A673 (cell line): ENCODE results near the gene CEP112. TPM values are rescaled to one million over a fixed set of nuclear protein-coding genes. Genes with fewer than 3 reads are reported as not detected.

Source experiments
- BruUV-seq: library from RNA; stranded (reverse); fragments of 400-500 nt; replicated peaks from 2 replicates; lab custom pipeline; 2021; lab: Mats Ljungman, UMichigan
- CTCF ChIA-PET: fragments of 300-600 bp; sonication (Branson Sonifier 250); formaldehyde crosslinking; loops from one replicate; lab custom pipeline; 2022; ENCODE audit warnings: antibody characterized with exemption; lab: Charles Lee
- POLR2A ChIA-PET: fragments of 300-600 bp; sonication (Branson Sonifier 250); formaldehyde crosslinking; loops from one replicate; lab custom pipeline; 2022; ENCODE audit warnings: antibody characterized with exemption; ENCODE audit not compliant: low non-redundant PET; lab: Charles Lee
- DNase-seq: peaks from one replicate; pipeline ENCODE4 v3.0.0-alpha.2; 2015; ENCODE audit warnings: low spot score
- H3K27ac ChIP-seq: fragments of 200-600 bp; sonication (generic); 2 replicates; pipeline ENCODE4 v1.5.1; 2016; ENCODE audit warnings: mixed run types, low read depth, mild to moderate bottlenecking, mixed read lengths, antibody characterized with exemption, low read length; ENCODE audit not compliant: poor library complexity, severe bottlenecking
- H3K27me3 ChIP-seq: fragments of 200-600 bp; sonication (generic); replicated peaks from 2 replicates; pipeline ENCODE4 v1.6.1; 2017; ENCODE audit warnings: mixed run types, low read depth, mild to moderate bottlenecking, mixed read lengths, antibody characterized with exemption, low read length; ENCODE audit not compliant: insufficient read depth, poor library complexity
- H3K36me3 ChIP-seq: fragments of 200-600 bp; sonication (generic); 2 replicates; pipeline ENCODE4 v1.6.1; 2016; ENCODE audit warnings: mixed run types, mild to moderate bottlenecking, mixed read lengths, antibody characterized with exemption, low read length; ENCODE audit not compliant: insufficient read depth, poor library complexity, severe bottlenecking
- H3K4me1 ChIP-seq: fragments of 200-600 bp; sonication (generic); 2 replicates; pipeline ENCODE4 v1.6.1; 2017; ENCODE audit warnings: mixed run types, mild to moderate bottlenecking, mixed read lengths, antibody characterized with exemption, low read length; ENCODE audit not compliant: insufficient read depth, poor library complexity, severe bottlenecking
- H3K4me3 ChIP-seq: fragments of 200-600 bp; sonication (generic); 2 replicates; pipeline ENCODE4 v1.5.1; 2016; ENCODE audit warnings: low read depth, mixed run types, mild to moderate bottlenecking, mixed read lengths, low read length; ENCODE audit not compliant: poor library complexity, severe bottlenecking
- H3K9me3 ChIP-seq: fragments of 200-600 bp; sonication (generic); 2 replicates; pipeline ENCODE4 v1.6.1; 2016; ENCODE audit warnings: mixed run types, low read depth, mild to moderate bottlenecking, mixed read lengths, antibody characterized with exemption, low read length; ENCODE audit not compliant: poor library complexity, severe bottlenecking
- EZH2 ChIP-seq: fragments of 200-600 bp; sonication (generic); IDR thresholded peaks from 2 replicates; pipeline ENCODE4 v1.6.1; 2017; ENCODE audit warnings: borderline replicate concordance, low read depth, mild to moderate bottlenecking, mixed read lengths, antibody characterized with exemption, low read length; ENCODE audit not compliant: poor library complexity, severe bottlenecking
- intact Hi-C: fragments of 100-400 bp; cut with micrococcal nuclease; formaldehyde crosslinking; loops from one replicate; pipeline ENCODE4 v1.10.0; 2022; ENCODE audit not compliant: unreplicated experiment
- total RNA-seq: library from RNA; stranded (reverse); gene quantifications from 2 replicates; pipeline ENCODE4 v1.2.3, GENCODE V29; 2021
- TF ChIP-seq, protein P1 (sequence below): fragments of 300-800, 200-600 bp; sonication (generic); conservative IDR thresholded peaks from 2 replicates; pipeline ENCODE4 v1.5.1; 2017; ENCODE audit warnings: low read depth, mild to moderate bottlenecking, antibody characterized with exemption, low read length, moderate library complexity, mixed read lengths

CEP112 gene
- total RNA-seq, 1 experiment from 2014 or later, result 27.2 TPM

DNA sequence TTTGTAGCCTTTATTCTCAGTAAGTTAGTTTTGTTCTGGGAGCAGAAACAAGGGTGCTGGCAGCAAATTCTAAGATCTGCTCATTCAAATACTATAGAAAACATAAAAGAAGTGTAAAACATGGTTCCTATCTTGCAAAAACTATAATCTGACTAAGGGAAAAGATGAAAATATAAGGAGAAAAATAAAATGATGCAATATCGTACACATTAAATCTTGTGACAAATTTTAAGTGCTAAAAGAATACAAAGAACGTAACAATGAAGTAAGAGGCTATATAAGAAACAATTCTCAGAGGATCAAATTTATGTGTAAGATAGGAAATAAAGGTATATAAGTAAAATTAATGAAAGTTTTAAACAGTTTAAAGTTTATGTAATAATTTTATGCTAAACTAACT is 224.6 kb downstream of the CEP112 start:
- Histone ChIP-seq H3K9me3 (peaks cover 4% of the 10 kb centered on the region), H3K4me1 (no peaks in the 10 kb centered on the region), H3K27me3 (no peaks in the 10 kb centered on the region), H3K4me3 (no peak overlapping the region), H3K36me3 (no peaks in the 10 kb centered on the region), H3K27ac (no peak overlapping the region)
- no TSS peak for BruUV-seq
- ChIA-PET POLR2A (no interaction called here), CTCF (no interaction called here)
- no peak for DNase-seq
- intact Hi-C loops, result no loop called here
- TF ChIP-seq, protein P1, sequence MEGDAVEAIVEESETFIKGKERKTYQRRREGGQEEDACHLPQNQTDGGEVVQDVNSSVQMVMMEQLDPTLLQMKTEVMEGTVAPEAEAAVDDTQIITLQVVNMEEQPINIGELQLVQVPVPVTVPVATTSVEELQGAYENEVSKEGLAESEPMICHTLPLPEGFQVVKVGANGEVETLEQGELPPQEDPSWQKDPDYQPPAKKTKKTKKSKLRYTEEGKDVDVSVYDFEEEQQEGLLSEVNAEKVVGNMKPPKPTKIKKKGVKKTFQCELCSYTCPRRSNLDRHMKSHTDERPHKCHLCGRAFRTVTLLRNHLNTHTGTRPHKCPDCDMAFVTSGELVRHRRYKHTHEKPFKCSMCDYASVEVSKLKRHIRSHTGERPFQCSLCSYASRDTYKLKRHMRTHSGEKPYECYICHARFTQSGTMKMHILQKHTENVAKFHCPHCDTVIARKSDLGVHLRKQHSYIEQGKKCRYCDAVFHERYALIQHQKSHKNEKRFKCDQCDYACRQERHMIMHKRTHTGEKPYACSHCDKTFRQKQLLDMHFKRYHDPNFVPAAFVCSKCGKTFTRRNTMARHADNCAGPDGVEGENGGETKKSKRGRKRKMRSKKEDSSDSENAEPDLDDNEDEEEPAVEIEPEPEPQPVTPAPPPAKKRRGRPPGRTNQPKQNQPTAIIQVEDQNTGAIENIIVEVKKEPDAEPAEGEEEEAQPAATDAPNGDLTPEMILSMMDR, result no peak
- no peak for TF ChIP-seq EZH2

DNA sequence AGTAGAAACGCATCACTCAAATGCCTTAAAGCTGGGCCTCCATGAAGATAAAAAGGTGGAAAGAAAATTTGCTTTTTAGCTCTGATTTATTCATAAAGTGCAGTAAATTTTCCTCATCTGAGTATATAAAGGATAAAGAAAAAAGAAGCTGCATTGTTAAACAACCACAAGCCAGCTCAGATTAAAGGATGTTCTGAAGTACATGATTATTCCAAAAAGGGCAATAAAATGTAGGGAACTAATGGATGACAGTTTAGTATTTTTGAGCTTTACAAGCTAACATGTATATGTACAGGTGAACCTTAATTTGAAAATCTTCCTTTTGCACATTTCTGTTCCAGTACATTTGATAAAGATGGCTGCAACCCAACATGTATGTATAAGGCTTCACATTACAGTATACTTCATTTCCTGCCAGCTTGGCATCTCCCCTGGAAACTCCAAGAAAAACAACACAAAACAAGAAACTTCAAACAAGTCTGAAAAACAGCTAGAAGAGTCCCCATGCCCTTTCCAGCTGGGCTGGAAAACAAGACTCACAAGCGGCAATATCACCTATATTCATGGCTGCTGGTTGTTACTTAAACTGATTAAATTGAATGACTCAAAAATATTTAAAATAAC is 225.7 kb downstream of the CEP112 start:
- H3K36me3 ChIP-seq, result no peaks in the 10 kb centered on the region
- intact Hi-C loops, result no loop called here
- H3K27ac ChIP-seq, result no peak overlapping the region
- no peak overlapping the region for H3K4me3 ChIP-seq
- peaks cover 3% of the 10 kb centered on the region for H3K9me3 ChIP-seq
- BruUV-seq, result no TSS peak
- H3K27me3 ChIP-seq, result no peaks in the 10 kb centered on the region
- no peaks in the 10 kb centered on the region for H3K4me1 ChIP-seq
- ChIA-PET CTCF (no interaction called here), POLR2A (no interaction called here)
- DNase-seq, result no peak
- TF ChIP-seq, protein P1, result no peak
- no peak for TF ChIP-seq EZH2

DNA sequence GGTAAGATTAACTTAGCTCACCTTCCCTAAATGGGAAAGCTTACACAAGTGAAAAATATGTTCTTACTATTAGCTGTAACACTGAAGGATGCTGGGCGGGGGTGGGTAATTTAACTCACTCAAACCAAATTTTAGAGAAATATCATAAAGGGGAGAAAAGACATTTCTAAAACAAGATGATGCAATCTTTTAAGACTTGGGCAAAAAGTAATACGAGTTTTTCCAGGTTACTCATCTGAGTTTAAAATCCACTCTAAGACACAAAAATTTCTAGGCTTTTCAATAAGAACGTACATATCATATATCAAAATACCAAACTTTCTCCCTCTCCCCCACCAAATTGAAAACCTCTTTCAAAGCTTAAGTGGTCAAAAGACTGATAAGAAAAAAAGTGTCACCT is 228.8 kb downstream of the CEP112 start:
- no TSS peak for BruUV-seq
- H3K36me3 ChIP-seq, result no peaks in the 10 kb centered on the region
- no peak for TF ChIP-seq EZH2
- TF ChIP-seq, protein P1, result no peak
- ChIA-PET POLR2A (no interaction called here), CTCF (no interaction called here)
- no peaks in the 10 kb centered on the region for H3K9me3 ChIP-seq
- H3K27me3 ChIP-seq, result no peaks in the 10 kb centered on the region
- no peaks in the 10 kb centered on the region for H3K4me1 ChIP-seq
- intact Hi-C loops, result no loop called here
- H3K4me3 ChIP-seq, result no peak overlapping the region
- DNase-seq, result no peak
- H3K27ac ChIP-seq, result no peak overlapping the region
